B cell (primary cell): ENCODE measurements around the gene NMNAT3.

ENCODE experiments used
- CTCF ChIP-seq: fragments of 200-600 bp; IDR thresholded peaks from one replicate; pipeline ENCODE4 v1.8.0; 2022; ENCODE audit warnings: antibody characterized with exemption, mild to moderate bottlenecking
- EZH2 ChIP-seq: IDR thresholded peaks from 2 replicates; pipeline ENCODE4 v1.6.1; 2012; ENCODE audit warnings: borderline replicate concordance, low read depth, mild to moderate bottlenecking, moderate library complexity, low read length; ENCODE audit not compliant: insufficient read depth, poor library complexity, severe bottlenecking

- TF ChIP-seq CTCF (no peak), EZH2 (no peak)
Measured at GRCh38 chr3:139527265-139527664, 150.5 kb downstream of the NMNAT3 start.
